ENCODE data around the gene ADCY1.

ADCY1 gene

DNA sequence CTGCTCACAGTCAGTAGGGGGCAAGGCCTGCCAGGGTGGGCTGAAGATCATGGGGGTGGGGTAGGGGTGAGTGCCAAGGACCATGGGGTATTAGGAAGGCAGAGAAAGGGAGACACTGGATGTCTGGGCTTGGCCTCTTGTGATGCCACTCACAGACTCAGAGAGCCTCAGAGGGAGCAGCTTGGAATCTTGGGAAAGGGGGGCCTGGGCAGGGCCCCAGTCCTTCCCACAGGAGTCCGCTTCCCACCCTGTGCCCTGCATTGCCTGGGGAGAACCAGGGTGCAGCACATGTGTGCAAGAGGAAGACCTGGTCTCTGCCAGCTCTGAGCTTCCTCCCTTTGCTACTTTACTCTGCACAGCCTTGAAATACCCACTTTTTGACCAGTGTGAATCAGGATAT lies 4.3 kb downstream of the ADCY1 start:
- DNase-seq: no peak

DNA sequence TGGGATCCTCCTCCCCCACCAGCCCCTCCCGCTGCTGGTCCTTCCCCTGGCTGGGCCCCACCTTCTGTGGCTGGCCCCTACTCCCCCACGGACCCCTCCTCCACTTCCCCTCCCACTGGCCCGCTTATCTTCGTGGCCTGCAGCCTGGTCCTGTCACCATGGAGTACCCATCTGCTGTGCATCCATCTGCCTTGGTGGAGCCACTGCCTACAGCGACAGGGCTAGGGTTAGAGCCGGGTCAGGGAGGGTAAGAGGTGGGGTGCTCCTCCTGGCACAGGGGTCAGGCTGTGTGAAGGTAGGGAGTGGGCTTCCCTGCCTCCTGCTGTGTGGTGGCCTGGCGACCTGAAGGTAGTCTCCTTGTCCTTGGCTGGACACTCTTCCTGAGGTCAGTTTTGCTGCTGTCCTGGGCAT lies 5.2 kb downstream of the ADCY1 start:
- no peak for DNase-seq

- peak; percentile 34 for DNase-seq
These were observed 6.1 kb downstream of the ADCY1 start for GRCh38 chr7:45580053-45580872.

- no peak for DNase-seq
These were observed 7.2 kb downstream of the ADCY1 start for GRCh38 chr7:45581271-45581780.

- no peak for DNase-seq
These were observed 8.1 kb downstream of the ADCY1 start for GRCh38 chr7:45582136-45582749.

GRCh38 chr7:45582868-45583277 lies 8.7 kb downstream of the ADCY1 start:
- DNase-seq: no peak

- DNase-seq: no peak
These were observed 9.1 kb downstream of the ADCY1 start for GRCh38 chr7:45583296-45583695.

DNA sequence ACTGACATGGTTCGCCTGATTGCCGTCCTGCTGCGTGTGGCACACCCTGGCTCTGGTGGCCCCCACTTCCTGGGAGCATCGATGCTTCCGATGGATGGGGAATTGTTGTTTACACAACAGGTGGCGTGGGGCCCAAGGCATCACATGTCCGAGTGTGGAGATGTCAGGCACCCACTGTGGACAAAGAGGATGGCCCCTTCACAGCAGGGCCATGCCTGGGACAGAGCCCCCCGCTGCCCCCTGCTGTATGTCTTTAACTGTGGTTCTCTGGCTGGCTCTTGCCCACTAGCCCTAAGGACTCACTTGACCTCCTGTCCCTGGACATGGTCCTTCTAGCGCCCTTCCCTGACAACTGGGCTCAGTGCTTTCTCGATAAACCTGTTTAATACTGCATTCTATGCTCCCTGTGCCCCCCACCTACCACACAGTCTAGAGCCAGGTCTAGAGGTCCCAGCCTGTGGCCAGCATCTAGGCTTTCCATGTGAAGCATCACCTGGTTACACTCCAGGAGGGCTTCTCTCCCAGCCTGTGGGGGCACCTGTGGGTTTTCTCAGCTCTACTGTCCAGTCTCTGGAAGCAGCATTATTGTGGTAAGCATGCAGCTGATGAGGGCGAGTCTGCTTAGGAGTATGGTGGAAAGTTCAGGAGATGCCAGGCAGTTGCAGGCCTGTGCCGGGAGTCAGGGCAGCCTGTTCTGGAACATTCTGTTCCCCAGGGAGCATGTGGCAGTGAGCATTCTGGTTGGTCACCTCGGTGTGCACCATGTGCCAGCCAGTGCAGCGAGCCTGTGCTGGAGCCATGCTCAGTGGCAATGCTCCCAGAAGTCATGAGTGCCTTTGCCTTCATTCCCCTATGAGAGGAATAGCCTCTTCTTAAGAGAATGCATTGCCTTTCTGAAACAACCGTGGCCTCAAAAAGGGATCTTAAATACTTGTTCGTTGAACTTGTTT lies 10.4 kb downstream of the ADCY1 start:
- no peak for DNase-seq

DNA sequence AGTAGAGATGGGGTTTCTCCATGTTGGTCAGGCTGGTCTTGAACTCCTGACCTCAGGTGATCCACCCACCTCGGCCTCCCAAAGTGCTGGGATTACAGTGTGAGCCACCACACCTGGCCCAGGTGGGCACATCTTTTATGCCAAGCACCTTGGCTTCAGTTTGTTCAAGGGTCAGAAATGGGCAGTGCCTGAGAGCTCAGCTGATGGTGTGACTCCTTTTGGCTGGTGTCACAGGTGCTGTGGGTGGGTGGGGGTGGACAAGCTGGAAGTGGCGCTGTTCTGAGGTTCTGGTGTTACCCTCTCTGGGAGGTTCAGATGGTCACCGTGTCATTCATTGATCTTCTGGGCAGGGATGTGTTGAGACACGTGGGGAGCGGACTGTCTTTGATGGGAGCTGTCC lies 11.5 kb downstream of the ADCY1 start:
- DNase-seq: no peak

GRCh38 chr7:45586542-45587520 lies 12.7 kb downstream of the ADCY1 start:
- DNase-seq: no peak

DNA sequence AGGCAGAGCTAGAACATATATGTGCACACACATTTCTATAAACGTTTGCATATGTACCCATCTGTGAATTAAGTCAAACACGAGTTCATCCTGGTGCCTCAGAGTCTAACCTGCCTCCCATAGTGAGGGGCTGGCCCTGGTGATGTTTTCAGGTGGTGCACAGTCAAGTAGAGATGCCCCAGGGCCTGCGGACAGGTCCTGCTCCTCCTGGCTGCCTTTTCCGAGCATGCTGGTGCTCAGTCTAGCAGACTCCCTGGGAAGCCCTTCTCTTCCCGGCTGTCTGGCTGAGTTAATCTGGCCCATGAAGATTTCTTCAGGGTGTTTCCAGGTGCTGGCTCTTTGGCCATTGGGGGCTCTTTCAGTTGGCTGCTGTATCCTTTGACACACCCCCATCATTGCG lies 14.3 kb downstream of the ADCY1 start:
- no peak for DNase-seq

- no peak for DNase-seq
These were observed 14.9 kb downstream of the ADCY1 start for GRCh38 chr7:45589061-45589460.

DNA sequence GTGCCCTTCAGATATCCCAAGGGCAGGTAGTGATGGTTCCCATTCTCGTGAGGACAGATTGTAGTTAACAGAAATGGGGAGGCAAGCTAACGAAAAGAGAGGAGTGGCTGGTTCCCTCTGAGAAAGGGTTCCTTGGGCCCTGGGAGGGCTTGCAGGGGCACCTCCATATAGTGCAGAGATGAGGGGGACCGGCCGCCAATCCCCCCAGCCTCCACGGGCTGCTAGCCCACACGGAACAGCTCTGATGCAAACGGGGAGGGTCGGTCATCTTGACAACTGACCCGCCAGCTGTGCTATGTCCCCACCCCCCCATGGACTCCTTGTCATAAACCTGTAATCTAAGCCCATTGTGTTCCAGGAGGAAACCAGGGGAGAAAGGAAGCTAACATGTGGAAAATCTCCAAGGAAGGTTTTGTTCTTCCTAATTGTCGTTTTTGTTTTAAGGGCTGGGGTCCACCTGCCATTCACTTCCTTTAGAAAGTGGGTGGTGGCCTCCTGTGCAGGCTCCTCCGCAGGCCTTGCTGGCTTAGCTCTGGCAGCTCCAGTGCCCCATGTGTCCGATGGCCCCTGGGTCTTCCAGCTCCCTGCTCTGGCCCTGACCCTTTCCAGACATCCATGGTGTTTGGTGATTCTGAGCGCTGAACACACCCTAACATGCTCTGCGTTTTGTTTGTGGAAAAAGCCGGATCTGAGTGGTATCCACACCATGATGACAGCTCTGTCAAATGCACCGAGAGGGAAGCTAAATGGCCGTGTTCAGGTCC lies 15.9 kb downstream of the ADCY1 start:
- no peak for DNase-seq

GRCh38 chr7:45590679-45591057 lies 16.5 kb downstream of the ADCY1 start:
- no peak for DNase-seq

DNA sequence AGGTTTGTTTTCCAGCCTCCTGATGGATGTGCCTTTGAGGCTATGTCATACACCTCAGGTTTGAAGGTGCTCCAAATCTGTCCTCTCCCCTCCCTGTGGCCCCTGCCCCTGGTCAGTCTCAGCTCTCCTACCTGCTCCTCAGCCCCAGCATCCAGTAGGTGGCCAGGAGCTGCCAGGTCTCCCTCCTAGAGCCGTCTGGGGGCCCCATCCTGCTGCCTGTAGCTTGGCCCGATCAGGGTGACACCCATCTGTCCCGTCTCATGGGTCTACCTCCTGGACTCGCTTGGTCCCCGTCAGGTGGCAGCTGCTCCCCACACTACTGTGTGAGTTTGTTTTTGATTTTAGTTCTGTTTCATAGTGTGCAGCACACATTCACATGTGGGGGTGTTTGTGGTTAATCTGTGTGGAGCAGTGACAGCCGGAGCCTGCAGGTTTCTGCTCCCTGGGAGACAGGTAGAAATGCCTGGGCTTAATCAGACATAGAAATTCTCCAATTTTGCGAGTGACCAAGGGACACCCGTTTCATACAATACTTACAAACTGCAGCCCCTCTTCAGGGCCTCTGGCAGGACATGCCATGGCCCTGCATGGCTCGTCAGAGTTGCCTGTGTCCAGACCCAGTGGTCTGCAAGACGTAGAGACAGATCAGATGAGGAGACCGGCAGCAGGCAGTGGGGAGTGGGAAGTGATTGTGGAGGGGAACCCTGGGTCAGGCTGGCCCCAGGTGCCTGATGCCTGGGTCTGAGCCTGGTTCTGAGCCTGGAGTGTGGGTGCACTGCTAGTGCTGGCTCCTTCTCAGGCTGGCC lies 17.1 kb downstream of the ADCY1 start:
- no peak for DNase-seq

DNA sequence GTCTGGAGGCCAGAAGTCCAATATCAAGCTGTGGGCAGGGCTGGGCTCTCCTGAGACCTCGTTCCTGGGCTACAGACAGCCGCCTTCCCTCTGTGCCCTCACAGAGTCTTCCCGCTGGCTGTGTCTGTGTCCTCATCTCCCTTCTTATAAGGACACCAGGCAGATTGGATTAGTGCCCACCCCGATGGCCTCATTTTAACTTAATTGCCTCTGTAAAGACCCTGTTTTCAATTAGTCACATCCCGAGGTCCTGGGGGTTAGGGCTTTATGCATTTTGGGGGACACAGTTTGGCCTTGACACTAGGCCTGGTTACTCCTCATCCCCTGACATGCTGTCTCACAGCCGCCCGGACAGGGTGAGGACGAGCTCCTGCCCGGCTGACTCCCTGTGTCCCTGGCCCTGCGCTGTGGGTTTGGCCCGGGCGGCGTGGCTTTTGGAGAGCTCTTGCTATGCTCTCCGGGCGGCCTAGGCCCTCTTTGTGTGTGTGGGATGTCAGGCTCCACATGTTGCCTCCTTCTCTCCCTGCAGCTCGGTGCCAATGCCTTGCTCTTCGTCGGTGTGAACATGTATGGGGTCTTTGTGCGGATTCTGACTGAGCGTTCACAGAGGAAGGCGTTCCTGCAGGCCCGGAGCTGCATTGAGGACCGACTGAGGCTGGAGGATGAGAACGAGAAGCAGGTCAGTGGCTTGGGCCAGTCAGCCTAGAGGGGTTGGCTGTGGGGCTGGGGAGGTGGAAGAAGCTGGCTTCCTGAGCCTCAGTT lies 18.2 kb downstream of the ADCY1 start:
- no peak for DNase-seq

- no peak for DNase-seq
These were observed 19.0 kb downstream of the ADCY1 start for GRCh38 chr7:45593121-45593541.

DNA sequence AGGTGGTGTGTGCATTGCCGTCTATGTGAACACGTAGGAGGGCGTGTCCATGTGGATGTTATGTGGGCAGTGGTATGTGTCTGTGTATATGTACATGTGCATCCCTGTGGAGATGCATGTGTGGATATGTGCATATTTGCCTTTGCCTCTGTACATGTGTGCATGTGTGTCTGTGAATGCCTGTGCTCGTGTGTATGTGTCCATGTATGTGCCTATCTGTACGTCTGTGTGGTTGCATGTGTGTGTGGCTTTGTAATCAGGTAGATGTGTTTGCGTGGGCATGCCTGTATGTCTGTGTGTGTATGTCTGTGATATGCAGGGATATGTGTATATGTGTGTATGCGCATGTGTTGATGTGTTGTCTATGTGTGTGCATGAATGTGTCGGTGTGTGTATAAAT lies 19.7 kb downstream of the ADCY1 start:
- DNase-seq: no peak

- no peak for DNase-seq
These were observed 20.8 kb downstream of the ADCY1 start for GRCh38 chr7:45594745-45595535.

Measured in NCI-H748 treated with DMSO at 0.1 percent for 48 hours (cell line).